GM12878 (cell line): ENCODE measurements around the gene IRF4.

ENCODE experiments used
- BCL11A ChIP-seq: IDR thresholded peaks from 2 replicates; pipeline ENCODE4 v1.6.1; 2011; ENCODE audit warnings: low read depth, low read length
- CREB1 ChIP-seq: IDR thresholded peaks from 2 replicates; pipeline ENCODE4 v1.6.1; 2012; ENCODE audit warnings: low read depth, mild to moderate bottlenecking, inconsistent platforms
- NFYA ChIP-seq: IDR thresholded peaks from 2 replicates; pipeline ENCODE4 v1.6.1; 2011; ENCODE audit warnings: low read depth, mild to moderate bottlenecking, low read length, improper control_type of control experiment, borderline replicate concordance
- POLR2AphosphoS5 ChIP-seq: IDR thresholded peaks from 2 replicates; pipeline ENCODE4 v1.6.1; 2011; ENCODE audit warnings: mild to moderate bottlenecking, low read length, inconsistent platforms
- POU2F2 ChIP-seq: IDR thresholded peaks from 3 replicates; pipeline ENCODE4 v1.6.1; 2011; ENCODE audit warnings: low read depth, mild to moderate bottlenecking, low read length, borderline replicate concordance
- TAF1 ChIP-seq: IDR thresholded peaks from 2 replicates; pipeline ENCODE4 v1.6.1; 2011; ENCODE audit warnings: mild to moderate bottlenecking, low read depth, low read length, borderline replicate concordance
- YY1 ChIP-seq: IDR thresholded peaks from 2 replicates; pipeline ENCODE4 v1.6.1; 2011; ENCODE audit warnings: low read depth, mild to moderate bottlenecking, low read length
- TF ChIP-seq, protein P1 (sequence below): fragments of 450-650 bp; IDR thresholded peaks from 2 replicates; pipeline ENCODE4 v1.6.1; 2017; ENCODE audit warnings: mild to moderate bottlenecking
- TF ChIP-seq, protein P2 (sequence below), 3 experiments: IDR thresholded peaks in 2 of 3; conservative IDR thresholded peaks in 1 of 3; 2 replicates each; pipeline ENCODE4 v1.5.1; 2011; ENCODE audit warnings: low read depth in 3 of 3, low read length in 3 of 3, mild to moderate bottlenecking in 3 of 3, control low read depth in 2 of 3, moderate library complexity in 2 of 3, inconsistent platforms in 1 of 3, mixed read lengths in 1 of 3; ENCODE audit not compliant: control insufficient read depth in 2 of 3, insufficient read depth in 1 of 3; ENCODE audit errors: extremely low read depth in 1 of 3

DNA sequence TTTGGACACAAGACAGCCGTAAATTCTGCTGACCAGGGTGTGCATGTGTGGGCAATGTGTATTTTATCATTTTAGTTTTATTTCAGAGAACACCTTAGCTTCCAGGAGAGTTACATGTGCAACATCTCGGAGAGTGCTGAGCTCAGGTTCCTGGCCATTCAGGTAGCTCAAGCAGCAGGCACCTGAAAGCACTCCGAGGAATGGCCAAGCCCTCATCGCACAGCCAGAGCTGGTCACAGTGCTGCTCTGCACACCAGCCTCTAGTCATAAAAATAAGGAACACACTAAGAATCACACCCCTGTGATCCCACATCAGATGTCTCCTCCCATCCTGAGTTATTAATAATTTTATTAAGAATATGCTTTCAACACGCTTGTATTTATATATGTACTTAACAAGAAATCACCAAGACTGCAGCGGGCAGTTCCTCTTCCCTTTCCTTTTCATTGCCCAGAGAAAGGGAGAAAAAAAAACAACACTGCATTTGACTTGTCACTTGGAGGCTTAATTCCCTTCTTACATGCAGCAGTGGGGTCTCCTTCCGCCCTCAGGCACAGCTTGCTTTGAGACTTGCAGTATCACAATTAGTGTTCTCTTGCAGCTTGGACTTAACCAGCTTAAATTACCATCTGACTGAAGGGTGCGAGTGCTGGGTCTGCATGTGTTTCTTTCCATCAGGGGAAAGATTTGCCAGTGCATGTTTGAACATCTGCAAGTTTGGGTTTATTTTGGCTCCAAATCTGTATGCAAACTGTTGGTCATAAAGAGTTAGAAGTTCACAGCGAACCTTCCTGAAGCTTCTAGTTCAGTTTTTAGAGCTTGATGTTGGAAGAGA lies 36.0 kb upstream of the IRF4 start:
- no peak for TF ChIP-seq NFYA
- peak; percentile 57; the same call in 1 of the 3 replicates for TF ChIP-seq POU2F2
- TF ChIP-seq, protein P1, sequence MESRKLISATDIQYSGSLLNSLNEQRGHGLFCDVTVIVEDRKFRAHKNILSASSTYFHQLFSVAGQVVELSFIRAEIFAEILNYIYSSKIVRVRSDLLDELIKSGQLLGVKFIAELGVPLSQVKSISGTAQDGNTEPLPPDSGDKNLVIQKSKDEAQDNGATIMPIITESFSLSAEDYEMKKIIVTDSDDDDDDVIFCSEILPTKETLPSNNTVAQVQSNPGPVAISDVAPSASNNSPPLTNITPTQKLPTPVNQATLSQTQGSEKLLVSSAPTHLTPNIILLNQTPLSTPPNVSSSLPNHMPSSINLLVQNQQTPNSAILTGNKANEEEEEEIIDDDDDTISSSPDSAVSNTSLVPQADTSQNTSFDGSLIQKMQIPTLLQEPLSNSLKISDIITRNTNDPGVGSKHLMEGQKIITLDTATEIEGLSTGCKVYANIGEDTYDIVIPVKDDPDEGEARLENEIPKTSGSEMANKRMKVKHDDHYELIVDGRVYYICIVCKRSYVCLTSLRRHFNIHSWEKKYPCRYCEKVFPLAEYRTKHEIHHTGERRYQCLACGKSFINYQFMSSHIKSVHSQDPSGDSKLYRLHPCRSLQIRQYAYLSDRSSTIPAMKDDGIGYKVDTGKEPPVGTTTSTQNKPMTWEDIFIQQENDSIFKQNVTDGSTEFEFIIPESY = no peak
- no peak for TF ChIP-seq CREB1
- TF ChIP-seq, protein P2, sequence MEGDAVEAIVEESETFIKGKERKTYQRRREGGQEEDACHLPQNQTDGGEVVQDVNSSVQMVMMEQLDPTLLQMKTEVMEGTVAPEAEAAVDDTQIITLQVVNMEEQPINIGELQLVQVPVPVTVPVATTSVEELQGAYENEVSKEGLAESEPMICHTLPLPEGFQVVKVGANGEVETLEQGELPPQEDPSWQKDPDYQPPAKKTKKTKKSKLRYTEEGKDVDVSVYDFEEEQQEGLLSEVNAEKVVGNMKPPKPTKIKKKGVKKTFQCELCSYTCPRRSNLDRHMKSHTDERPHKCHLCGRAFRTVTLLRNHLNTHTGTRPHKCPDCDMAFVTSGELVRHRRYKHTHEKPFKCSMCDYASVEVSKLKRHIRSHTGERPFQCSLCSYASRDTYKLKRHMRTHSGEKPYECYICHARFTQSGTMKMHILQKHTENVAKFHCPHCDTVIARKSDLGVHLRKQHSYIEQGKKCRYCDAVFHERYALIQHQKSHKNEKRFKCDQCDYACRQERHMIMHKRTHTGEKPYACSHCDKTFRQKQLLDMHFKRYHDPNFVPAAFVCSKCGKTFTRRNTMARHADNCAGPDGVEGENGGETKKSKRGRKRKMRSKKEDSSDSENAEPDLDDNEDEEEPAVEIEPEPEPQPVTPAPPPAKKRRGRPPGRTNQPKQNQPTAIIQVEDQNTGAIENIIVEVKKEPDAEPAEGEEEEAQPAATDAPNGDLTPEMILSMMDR (IDR thresholded peaks at IDR 0.05 in 2 of 3, conservative IDR thresholded peaks at IDR 0.05 in 1 of 3; ENCODE audit: control insufficient read depth in 2 of 3, extremely low read depth in 1 of 3, insufficient read depth in 1 of 3, low read depth in 3 of 3, low read length in 3 of 3) = no peak
- no peak for TF ChIP-seq POLR2AphosphoS5
- TF ChIP-seq BCL11A = no peak
- TF ChIP-seq TAF1 = no peak
- TF ChIP-seq YY1 = no peak
